ENCODE data around the gene POMZP3. TPM values are rescaled to one million over a fixed set of nuclear protein-coding genes. Genes with fewer than 3 reads are reported as not detected.
A peak's percentile ranks its signal among the peaks of the same experiment; 100 is the strongest.
"Not testable (repeated sequence)": the region's sequence is repeated elsewhere in the genome, so short reads cannot be mapped to it uniquely, and the experiment has no call there.

The POMZP3 gene
- total RNA-seq, 6 donors from 2014 or later = 6.7 to 28.3 (median 11.9) TPM

DNA sequence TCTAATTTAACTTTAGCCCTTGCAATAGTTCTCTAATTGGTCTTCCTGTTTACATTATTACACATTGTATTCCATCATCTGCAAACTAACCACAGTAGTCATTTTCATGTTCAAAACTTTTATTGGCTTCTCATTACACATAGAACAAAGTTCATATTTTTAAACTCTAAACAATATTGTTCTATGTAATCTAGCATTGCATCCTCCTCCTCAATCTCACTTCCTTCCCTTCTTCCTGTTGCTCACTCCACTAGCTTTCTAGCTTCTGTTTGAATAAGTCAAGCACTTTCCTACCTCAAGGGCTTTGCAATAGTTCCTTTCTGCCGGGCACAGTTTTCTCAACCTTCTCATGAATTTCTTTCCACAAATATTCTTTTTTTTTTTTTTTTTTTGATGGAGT lies 38.5 kb downstream of the POMZP3 start:
- H3K4me3 ChIP-seq, H3K27me3 ChIP-seq, H3K36me3 ChIP-seq, DNase-seq, H3K9me3 ChIP-seq: not testable (repeated sequence)
- 25% methylated on average over 1 of the region's 1 CpG; no CpG with 5 or more reads in 1 of the 2 donors for WGBS, 2 donors
- peaks cover 18 to 34% (median 23%) of the 10 kb centered on the region in 4 donors for H3K4me1 ChIP-seq
- peak in 1 of 2 donors; percentile 19 for ATAC-seq (ENCODE audit: low FRiP score in 2 of 2)
- H3K27ac ChIP-seq = peak overlapping the region in 2 of 4 donors; percentile 7 to 68

DNA sequence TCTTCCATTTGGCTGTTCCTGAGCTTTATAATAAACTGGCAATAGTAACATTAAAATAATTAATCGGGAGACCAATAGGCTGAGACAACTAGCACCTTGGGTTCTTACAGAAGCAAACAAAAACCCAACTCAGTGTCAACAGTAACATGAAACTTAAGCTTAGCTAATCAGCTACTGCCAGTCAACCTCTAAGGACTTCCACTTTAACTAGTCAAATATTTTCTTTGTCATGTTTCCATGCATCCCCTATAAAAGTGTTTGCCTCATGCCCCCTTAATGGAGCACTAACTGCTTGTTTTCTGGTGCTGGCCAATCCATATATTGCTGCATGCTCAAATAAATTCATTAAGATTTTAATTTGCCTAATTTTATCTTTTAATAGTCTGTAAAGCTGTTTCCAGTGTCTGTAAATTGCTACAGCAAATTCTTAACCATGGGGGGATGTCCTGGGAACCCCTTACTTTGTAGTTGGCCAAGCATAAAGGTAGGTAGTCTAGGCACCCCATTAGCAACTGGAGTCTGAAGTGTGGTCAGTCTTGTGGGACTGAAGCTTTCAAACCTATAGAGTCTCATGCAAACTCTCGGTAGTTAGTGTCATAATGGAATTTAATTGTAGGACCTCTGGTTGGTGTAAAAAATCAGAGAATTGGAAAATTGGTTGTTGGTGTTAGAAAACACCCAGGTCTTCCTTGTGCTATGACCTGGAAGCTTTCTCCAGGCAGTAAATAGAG lies 40.3 kb downstream of the POMZP3 start:
- not testable (repeated sequence) for H3K4me3 ChIP-seq; DNase-seq; H3K27me3 ChIP-seq; H3K36me3 ChIP-seq; H3K9me3 ChIP-seq; ATAC-seq (ENCODE audit: low FRiP score in 2 of 2)
- H3K27ac ChIP-seq = peak overlapping the region in 2 of 4 donors; percentile 3 to 33
- H3K4me1 ChIP-seq = peaks cover 23 to 39% (median 29%) of the 10 kb centered on the region in 4 donors
- 74 to 95% methylated on average over 2 of the region's 2 CpGs for WGBS, 2 donors

DNA sequence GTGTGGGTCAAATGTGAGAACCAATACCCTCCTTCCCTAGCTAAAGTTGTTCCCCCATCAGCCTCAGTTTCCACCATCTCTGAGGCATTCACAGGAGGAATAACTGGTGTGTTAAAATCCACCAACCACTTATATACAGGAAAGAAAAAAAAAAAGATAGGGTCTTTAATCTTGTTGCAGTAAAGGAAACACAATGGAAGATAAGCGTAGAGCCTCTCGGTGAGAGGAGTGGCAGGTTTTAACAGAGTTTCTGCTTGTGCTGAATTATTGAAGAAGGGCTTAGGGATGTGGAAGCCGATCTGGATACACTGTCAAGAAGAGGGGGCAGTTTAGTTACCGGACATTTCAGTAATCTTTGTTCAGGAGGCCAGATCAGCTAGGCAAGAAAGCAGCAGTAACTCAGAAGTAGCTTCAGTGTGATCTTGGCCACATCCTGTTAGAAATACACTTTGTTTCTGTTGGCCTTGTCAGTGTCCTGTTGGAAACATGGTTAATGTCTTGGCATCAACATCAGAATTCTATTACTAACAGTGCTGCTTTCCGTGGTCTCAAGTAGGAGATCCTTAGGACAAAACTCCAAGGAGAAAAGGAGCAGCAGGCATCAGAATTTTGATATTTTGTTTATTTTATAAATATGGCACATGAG lies 43.3 kb downstream of the POMZP3 start:
- Histone ChIP-seq H3K4me1 (peaks cover 23 to 35% (median 25%) of the 10 kb centered on the region in 4 donors), H3K27ac (peak overlapping the region; percentile 32 to 76 (median 71))
- H3K9me3 ChIP-seq, H3K4me3 ChIP-seq, DNase-seq, H3K27me3 ChIP-seq, H3K36me3 ChIP-seq: not testable (repeated sequence)
- 17 to 31% methylated on average over 4 to 5 of the region's 5 CpGs for WGBS, 2 donors
- ATAC-seq (ENCODE audit: low FRiP score in 2 of 2) = peak in 1 of 2 donors; percentile 68

DNA sequence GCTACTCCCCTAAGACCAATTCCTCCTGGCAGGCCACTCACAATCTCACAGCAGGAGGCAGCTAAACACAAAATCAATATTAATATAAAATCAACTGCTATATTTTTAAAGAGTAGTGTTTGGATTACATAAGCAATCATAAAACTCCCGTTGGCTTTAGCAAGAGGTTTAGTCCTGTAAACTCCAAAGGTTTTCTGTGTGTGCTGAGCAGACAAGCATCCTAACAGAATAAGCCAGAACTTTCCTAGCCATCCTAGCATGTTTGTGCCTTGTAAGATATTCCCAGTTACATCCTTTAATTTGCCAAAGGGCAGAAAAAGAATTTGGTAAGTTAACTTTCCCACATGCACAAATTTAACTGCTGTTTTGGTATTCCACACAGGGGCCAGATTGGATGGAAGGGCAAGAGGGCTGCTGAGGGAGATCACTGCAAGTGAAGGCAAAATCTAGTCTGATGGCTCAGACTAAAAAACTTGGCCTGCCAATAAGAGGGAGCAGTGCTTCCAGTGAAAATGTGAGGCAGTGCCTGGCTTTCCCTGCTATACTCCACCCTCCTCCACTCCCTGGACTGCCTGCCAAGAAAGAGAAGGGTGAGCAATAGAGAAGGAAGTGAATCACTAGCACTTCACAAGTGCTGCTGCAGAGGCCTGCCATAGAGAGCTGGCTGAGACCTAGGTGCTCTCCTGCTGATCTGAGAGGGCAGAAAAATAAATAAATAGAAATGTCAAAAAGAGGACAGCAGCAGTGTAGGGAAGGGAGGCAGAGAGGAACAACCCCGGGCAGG lies 44.0 kb downstream of the POMZP3 start:
- H3K36me3 ChIP-seq, H3K4me3 ChIP-seq, H3K27me3 ChIP-seq, H3K9me3 ChIP-seq: not testable (repeated sequence)
- ATAC-seq (ENCODE audit: low FRiP score in 2 of 2) (peak; percentile 98 to 99), DNase-seq (peak in 1 of 2 donors; percentile 89)
- WGBS, 2 donors = 19 to 22% methylated on average over 2 of the region's 2 CpGs
- Histone ChIP-seq H3K4me1 (peaks cover 19 to 31% (median 22%) of the 10 kb centered on the region in 4 donors), H3K27ac (peak overlapping the region; percentile 32 to 76 (median 71))
- TF ChIP-seq POLR2AphosphoS5 (IDR thresholded peaks at IDR 0.05) = peak; percentile 34 to 53

DNA sequence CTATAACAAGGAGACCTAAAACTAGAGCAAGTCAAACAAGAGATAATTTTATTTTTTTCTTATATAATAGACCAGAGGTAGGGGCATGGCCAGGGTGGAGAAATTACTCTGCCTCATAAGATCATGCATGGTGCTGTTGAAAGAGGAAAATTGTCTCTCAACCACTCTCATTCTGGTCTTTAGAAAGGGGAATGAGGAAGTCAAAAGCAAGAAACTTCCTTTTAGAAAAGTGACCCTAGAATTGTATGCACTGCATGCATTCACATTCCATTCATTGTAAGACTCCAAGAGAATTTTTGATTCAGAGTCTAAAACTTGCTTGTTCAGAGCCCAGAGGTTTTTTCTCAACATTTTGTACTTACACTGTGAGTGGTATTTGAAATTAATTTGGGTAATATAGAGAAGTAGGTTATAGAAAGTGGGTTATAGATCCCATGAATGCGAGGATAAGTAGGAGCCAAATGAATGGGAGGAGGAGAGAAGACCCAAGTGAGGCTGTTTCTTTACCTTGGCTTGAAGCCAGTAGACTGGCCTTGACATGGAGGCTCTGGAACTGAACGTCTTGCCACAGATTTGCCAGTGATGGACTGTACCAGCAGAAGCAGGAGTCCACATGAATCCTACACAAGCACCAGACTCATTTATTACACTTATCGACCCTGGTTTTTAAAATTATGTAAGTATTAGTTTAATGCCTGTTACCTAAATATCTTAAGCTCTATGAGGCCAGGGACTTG lies 51.0 kb downstream of the POMZP3 start:
- peak in 1 of 2 donors; percentile 56 for ATAC-seq (ENCODE audit: low FRiP score in 2 of 2)
- not testable (repeated sequence) for H3K27ac ChIP-seq, H3K27me3 ChIP-seq, H3K9me3 ChIP-seq, H3K4me1 ChIP-seq, H3K36me3 ChIP-seq, H3K4me3 ChIP-seq, DNase-seq
- WGBS, 2 donors = 54 to 60% methylated on average over 3 of the region's 3 CpGs

DNA sequence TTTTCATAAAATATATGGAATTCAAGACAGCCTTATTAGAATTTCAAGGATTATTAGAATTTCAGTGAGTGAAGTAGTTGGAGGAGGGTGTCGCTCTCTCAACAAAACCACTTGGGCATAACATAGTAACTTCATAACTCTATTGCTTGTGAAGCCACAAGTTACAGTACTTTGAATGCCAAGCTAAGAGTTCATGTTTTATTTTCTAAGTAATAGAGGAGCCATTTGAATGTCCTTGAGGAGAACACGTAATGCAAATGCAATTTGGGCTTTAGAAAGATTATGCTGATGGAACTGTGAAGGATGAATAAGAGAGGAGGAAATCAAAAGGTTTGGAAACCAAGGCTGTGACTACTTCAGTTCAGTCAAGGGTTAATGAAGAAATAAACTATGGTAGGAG lies 51.6 kb downstream of the POMZP3 start:
- not testable (repeated sequence) for H3K36me3 ChIP-seq, H3K4me1 ChIP-seq, DNase-seq, H3K9me3 ChIP-seq, H3K27me3 ChIP-seq, H3K4me3 ChIP-seq, H3K27ac ChIP-seq
- peak; percentile 16 to 26 for ATAC-seq (ENCODE audit: low FRiP score in 2 of 2)
- WGBS, 2 donors = 68 to 95% methylated on average over 1 of the region's 2 CpGs

DNA sequence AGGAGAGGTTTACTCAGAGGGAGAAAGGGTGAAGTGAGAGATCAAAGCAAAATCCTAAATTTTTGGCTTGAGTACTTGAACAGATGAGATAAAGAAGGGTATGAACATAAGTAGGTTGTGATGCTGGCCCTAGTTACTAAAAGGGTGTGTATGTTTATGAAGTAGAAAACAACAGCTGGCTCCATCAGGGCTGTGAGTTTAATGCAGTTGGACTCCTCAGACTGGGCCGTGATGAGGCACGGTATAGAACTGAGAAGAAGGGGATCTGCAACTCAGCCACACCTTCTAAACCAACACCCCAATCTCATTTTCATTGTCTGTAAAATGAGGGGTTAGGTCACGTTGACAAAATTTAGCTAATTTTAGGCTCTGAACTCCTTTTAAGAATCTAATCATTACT lies 54.8 kb downstream of the POMZP3 start:
- H3K27me3 ChIP-seq; DNase-seq; H3K27ac ChIP-seq; H3K4me3 ChIP-seq; H3K9me3 ChIP-seq; H3K36me3 ChIP-seq; ATAC-seq (ENCODE audit: low FRiP score in 2 of 2); H3K4me1 ChIP-seq: not testable (repeated sequence)
- 90 to 96% methylated on average over 3 of the region's 3 CpGs for WGBS, 2 donors

DNA sequence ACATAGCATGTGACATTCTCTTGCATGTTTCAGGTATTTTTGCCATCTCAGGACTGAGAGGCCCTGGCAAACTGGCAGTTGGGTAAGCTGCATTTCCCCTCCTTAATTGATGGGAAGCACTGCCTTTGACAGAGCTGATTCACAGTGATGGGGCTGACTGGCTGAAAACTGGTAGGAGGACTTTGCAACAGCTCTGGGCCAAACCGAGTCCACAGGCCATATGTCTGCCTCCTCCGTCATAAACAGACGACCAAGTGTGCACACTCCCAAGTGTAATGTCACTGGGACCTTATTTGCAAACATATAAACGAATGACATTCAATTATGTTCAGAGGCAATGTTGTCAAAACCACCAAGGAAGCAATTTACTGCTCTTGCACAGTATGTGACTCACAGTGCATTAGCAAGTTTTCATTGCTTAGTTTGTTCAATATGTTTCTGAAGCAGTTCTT lies 56.7 kb downstream of the POMZP3 start:
- not testable (repeated sequence) for H3K27ac ChIP-seq; H3K4me3 ChIP-seq; H3K4me1 ChIP-seq; H3K36me3 ChIP-seq; ATAC-seq (ENCODE audit: low FRiP score in 2 of 2); H3K27me3 ChIP-seq; H3K9me3 ChIP-seq; DNase-seq
- 77 to 80% methylated on average over 3 to 4 of the region's 4 CpGs for WGBS, 2 donors

DNA sequence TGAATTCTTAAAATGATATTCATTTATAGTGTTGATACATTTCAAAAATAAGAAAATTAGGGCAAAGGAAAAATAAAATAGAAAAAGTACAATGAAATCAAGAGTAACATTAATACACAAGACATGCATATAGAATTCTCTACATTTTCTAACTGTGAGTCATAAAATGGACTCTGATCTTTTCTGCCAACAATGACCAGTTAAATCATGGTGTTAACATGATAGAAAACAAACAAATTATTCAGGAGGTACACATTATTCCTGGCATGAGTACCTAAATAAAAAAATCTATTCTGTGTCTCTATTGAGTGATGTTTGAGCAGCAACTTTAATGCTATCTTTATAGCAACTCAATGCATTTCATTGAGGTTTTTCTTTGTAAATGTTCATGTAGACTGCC lies 58.3 kb downstream of the POMZP3 start:
- H3K4me3 ChIP-seq; DNase-seq; ATAC-seq (ENCODE audit: low FRiP score in 2 of 2); H3K36me3 ChIP-seq; H3K27me3 ChIP-seq; H3K27ac ChIP-seq; H3K4me1 ChIP-seq; H3K9me3 ChIP-seq: not testable (repeated sequence)

DNA sequence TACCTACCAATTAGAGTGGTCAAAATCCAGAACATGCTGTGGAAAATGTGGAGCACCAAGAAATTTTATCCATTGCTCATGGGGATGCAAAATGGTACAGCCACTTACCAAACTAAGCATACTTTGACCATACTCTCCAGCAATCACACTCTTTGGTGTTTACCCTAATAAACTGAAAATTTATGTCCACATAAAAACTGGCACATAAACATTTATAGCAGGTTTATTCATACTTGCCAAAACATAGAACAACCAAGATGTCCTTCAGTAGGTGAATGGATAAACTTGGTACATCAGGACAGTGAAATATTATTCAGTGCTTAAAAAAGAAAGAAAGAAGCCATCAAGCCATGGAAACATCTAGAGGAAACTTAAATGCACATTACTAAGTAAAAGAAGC lies 59.3 kb downstream of the POMZP3 start:
- not testable (repeated sequence) for H3K36me3 ChIP-seq; H3K4me1 ChIP-seq; H3K4me3 ChIP-seq; ATAC-seq (ENCODE audit: low FRiP score in 2 of 2); H3K27ac ChIP-seq; H3K9me3 ChIP-seq; DNase-seq; H3K27me3 ChIP-seq

DNA sequence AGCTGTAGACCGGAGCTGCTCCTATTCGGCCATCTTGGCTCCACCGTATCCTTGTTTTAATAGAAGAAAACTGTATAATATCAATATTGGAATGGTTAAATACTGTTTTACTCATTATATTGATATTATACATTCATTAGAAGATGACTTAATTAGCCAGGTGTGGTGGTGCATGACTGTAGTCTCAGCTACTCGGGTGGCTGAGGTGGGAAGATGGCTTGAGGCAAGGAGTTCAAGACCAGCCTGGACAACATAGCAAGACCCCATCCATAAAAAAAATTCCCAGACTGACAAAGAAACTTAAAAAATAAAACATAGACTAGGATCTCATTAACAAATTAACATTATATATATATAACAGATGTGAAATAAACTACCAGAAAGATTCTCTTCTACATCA lies 59.8 kb downstream of the POMZP3 start:
- not testable (repeated sequence) for DNase-seq; H3K36me3 ChIP-seq; ATAC-seq (ENCODE audit: low FRiP score in 2 of 2); H3K4me3 ChIP-seq; H3K9me3 ChIP-seq; H3K27me3 ChIP-seq; H3K27ac ChIP-seq; H3K4me1 ChIP-seq
- WGBS, 2 donors = 100% methylated on average over 1 of the region's 4 CpGs

DNA sequence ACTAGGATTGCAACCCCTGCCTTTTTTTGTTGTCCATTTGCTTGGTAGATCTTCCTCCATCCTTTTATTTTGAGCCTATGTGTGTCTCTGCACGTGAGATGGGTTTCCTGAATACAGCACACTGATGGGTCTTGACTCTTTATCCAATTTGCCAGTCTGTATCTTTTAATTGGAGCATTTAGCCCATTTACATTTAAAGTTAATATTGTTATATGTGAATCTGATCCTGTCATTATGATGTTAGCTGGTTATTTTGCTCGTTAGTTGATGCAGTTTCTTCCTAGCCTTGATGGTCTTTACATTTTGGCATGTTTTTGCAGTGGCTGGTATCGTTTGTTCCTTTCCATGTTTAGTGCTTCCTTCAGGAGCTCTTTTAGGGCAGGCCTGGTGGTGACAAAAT lies 62.1 kb downstream of the POMZP3 start:
- H3K27me3 ChIP-seq; H3K9me3 ChIP-seq; H3K27ac ChIP-seq; H3K4me1 ChIP-seq; ATAC-seq (ENCODE audit: low FRiP score in 2 of 2); H3K4me3 ChIP-seq; H3K36me3 ChIP-seq; DNase-seq: not testable (repeated sequence)
- 93 to 94% methylated on average over 2 to 3 of the region's 3 CpGs for WGBS, 2 donors
